ENCODE measurements around the gene OVCA2. TPM values are rescaled to one million over a fixed set of nuclear protein-coding genes. Genes with fewer than 3 reads are reported as not detected.

The OVCA2 gene
- total RNA-seq, 2 donors from 2014 or later, result 41.0 to 49.8 TPM

GRCh38 chr17:1995907-1996799 is 45.7 kb upstream of the OVCA2 start:
- H3K27me3 ChIP-seq, result no peaks in the 10 kb centered on the region
- H3K9me3 ChIP-seq, result no peaks in the 10 kb centered on the region
- peaks cover 16% of the 10 kb centered on the region for H3K4me1 ChIP-seq
- intact Hi-C loops (cut with DNase I), result no loop called here
- H3K9ac ChIP-seq (ENCODE audit: low read depth in 2 of 2, low read length in 2 of 2), result no peak overlapping the region
- TF ChIP-seq CTCF (IDR thresholded peaks at IDR 0.05), result no peak
- no peak overlapping the region for H3K27ac ChIP-seq
- DNase-seq, result no peak
- H3K4me3 ChIP-seq, result no peak overlapping the region
- no peaks in the 10 kb centered on the region for H3K36me3 ChIP-seq

GRCh38 chr17:1996800-1997288 is 45.0 kb upstream of the OVCA2 start:
- intact Hi-C loops (cut with DNase I), result no loop called here
- no peak overlapping the region for H3K27ac ChIP-seq
- H3K27me3 ChIP-seq, result no peaks in the 10 kb centered on the region
- DNase-seq, result no peak
- H3K9me3 ChIP-seq, result no peaks in the 10 kb centered on the region
- H3K9ac ChIP-seq (ENCODE audit: low read depth in 2 of 2, low read length in 2 of 2), result peak overlapping the region in 1 of 2 donors; percentile 21
- H3K4me1 ChIP-seq, result peaks cover 16% of the 10 kb centered on the region
- no peak overlapping the region for H3K4me3 ChIP-seq
- no peaks in the 10 kb centered on the region for H3K36me3 ChIP-seq
- TF ChIP-seq CTCF (IDR thresholded peaks at IDR 0.05), result no peak

- Histone ChIP-seq H3K27me3 (no peaks in the 10 kb centered on the region), H3K4me3 (peak overlapping the region; percentile 41), H3K27ac (no peak overlapping the region), H3K4me1 (peaks cover 16% of the 10 kb centered on the region), H3K9me3 (no peaks in the 10 kb centered on the region), H3K36me3 (no peaks in the 10 kb centered on the region), H3K9ac (ENCODE audit: low read depth in 2 of 2, low read length in 2 of 2) (peak overlapping the region in 1 of 2 donors; percentile 21)
- TF ChIP-seq CTCF (IDR thresholded peaks at IDR 0.05), result no peak
- DNase-seq, result peak; percentile 27
- intact Hi-C loops (cut with DNase I), result no loop called here
These were observed 44.4 kb upstream of the OVCA2 start for GRCh38 chr17:1997289-1997926.

GRCh38 chr17:1997927-1998742 is 43.7 kb upstream of the OVCA2 start:
- Histone ChIP-seq H3K36me3 (no peaks in the 10 kb centered on the region), H3K9ac (ENCODE audit: low read depth in 2 of 2, low read length in 2 of 2) (peak overlapping the region; percentile 21 to 73), H3K27ac (no peak overlapping the region), H3K27me3 (no peaks in the 10 kb centered on the region), H3K4me1 (peaks cover 16% of the 10 kb centered on the region), H3K4me3 (peak overlapping the region; percentile 41), H3K9me3 (no peaks in the 10 kb centered on the region)
- intact Hi-C loops (cut with DNase I), result no loop called here
- no peak for TF ChIP-seq CTCF (IDR thresholded peaks at IDR 0.05)
- peak; percentile 84 for DNase-seq
